GM10266 (cell line): ENCODE measurements around the gene RBMXL2.

ENCODE experiments used
- DNase-seq: peaks from one replicate; pipeline ENCODE4 v3.0.0; 2012; ENCODE audit errors: extremely low spot score
- CTCF ChIP-seq: IDR thresholded peaks from 2 replicates; pipeline ENCODE4 v1.5.1; 2012; ENCODE audit warnings: mild to moderate bottlenecking, low read depth; ENCODE audit not compliant: control insufficient read depth, insufficient read depth; ENCODE audit errors: missing control alignments

RBMXL2 gene

GRCh38 chr11:7098235-7098832 is 9.5 kb downstream of the RBMXL2 start:
- peak; percentile 59 for TF ChIP-seq CTCF
- DNase-seq, result peak; percentile 61

GRCh38 chr11:7115780-7116179 is 27.0 kb downstream of the RBMXL2 start:
- TF ChIP-seq CTCF, result no peak
- no peak for DNase-seq

- TF ChIP-seq CTCF, result no peak
- no peak for DNase-seq
Measured at GRCh38 chr11:7116370-7116769, 27.6 kb downstream of the RBMXL2 start.

GRCh38 chr11:7138051-7138450 is 49.3 kb downstream of the RBMXL2 start:
- no peak for DNase-seq
- no peak for TF ChIP-seq CTCF
